Panc1 (cell line): ENCODE data around the gene PKP2.

Experiments used
- CTCF ChIP-seq: fragments of 450-650 bp; IDR thresholded peaks from 2 replicates; pipeline ENCODE4 v1.5.1; 2017; ENCODE audit warnings: mild to moderate bottlenecking
- SIN3A ChIP-seq: IDR thresholded peaks from 2 replicates; pipeline ENCODE4 v1.6.1; 2012; ENCODE audit warnings: low read depth, mild to moderate bottlenecking, low read length, moderate library complexity, borderline replicate concordance; ENCODE audit not compliant: insufficient read depth

GRCh38 chr12:32837974-32838373 is 58.6 kb downstream of the PKP2 start:
- TF ChIP-seq CTCF (no peak), SIN3A (no peak)
